NCI-H1417 (cell line): ENCODE results near the gene MACROH2A1.
A peak's percentile ranks its signal among the peaks of the same experiment; 100 is the strongest.

Experiments
- DNase-seq, 3 experiments: peaks; one replicate each; lab custom pipeline; 2025; lab: John Stamatoyannopoulos, UW

The MACROH2A1 gene

GRCh38 chr5:135397084-135397483 lies 1.9 kb downstream of the MACROH2A1 start:
- DNase-seq, result no peak

GRCh38 chr5:135396459-135397055 lies 2.5 kb downstream of the MACROH2A1 start:
- DNase-seq, result no peak

GRCh38 chr5:135395866-135396265 lies 3.2 kb downstream of the MACROH2A1 start:
- DNase-seq, result no peak

- peak in 1 of 3 experiments; percentile 2 for DNase-seq
These were observed 3.6 kb downstream of the MACROH2A1 start for GRCh38 chr5:135395451-135395850.

GRCh38 chr5:135394095-135394494 lies 4.9 kb downstream of the MACROH2A1 start:
- no peak for DNase-seq

GRCh38 chr5:135393691-135394090 lies 5.3 kb downstream of the MACROH2A1 start:
- DNase-seq, result no peak

- DNase-seq, result no peak
These were observed 5.8 kb downstream of the MACROH2A1 start for GRCh38 chr5:135393229-135393628.

GRCh38 chr5:135392256-135392655 lies 6.8 kb downstream of the MACROH2A1 start:
- no peak for DNase-seq

- no peak for DNase-seq
These were observed 7.2 kb downstream of the MACROH2A1 start for GRCh38 chr5:135391869-135392255.

- no peak for DNase-seq
These were observed 7.7 kb downstream of the MACROH2A1 start for GRCh38 chr5:135391116-135391868.

- DNase-seq, result no peak
These were observed 10.1 kb downstream of the MACROH2A1 start for GRCh38 chr5:135388860-135389435.

GRCh38 chr5:135387629-135387960 lies 11.4 kb downstream of the MACROH2A1 start:
- DNase-seq, result no peak

GRCh38 chr5:135386886-135387628 lies 12.0 kb downstream of the MACROH2A1 start:
- no peak for DNase-seq

- no peak for DNase-seq
These were observed 12.9 kb downstream of the MACROH2A1 start for GRCh38 chr5:135386096-135386495.

- DNase-seq, result no peak
These were observed 13.5 kb downstream of the MACROH2A1 start for GRCh38 chr5:135385576-135385975.

- DNase-seq, result no peak
These were observed 14.1 kb downstream of the MACROH2A1 start for GRCh38 chr5:135384898-135385297.

GRCh38 chr5:135383803-135384495 lies 15.1 kb downstream of the MACROH2A1 start:
- no peak for DNase-seq

GRCh38 chr5:135382981-135383380 lies 16.1 kb downstream of the MACROH2A1 start:
- DNase-seq, result no peak

GRCh38 chr5:135382106-135382790 lies 16.8 kb downstream of the MACROH2A1 start:
- no peak for DNase-seq

GRCh38 chr5:135379046-135379654 lies 19.9 kb downstream of the MACROH2A1 start:
- no peak for DNase-seq
